Activated T-cell treated with anti-CD3 and anti-CD28 coated beads for 48 hours (primary cell): ENCODE data around the gene ARHGAP12.

Source experiments
- DNase-seq: peaks from one replicate; pipeline ENCODE4 v3.0.0-alpha.2; 2020; ENCODE audit warnings: low read depth

Gene ARHGAP12

GRCh38 chr10:31878486-31878885 is 50.1 kb downstream of the ARHGAP12 start:
- DNase-seq: no peak

DNA sequence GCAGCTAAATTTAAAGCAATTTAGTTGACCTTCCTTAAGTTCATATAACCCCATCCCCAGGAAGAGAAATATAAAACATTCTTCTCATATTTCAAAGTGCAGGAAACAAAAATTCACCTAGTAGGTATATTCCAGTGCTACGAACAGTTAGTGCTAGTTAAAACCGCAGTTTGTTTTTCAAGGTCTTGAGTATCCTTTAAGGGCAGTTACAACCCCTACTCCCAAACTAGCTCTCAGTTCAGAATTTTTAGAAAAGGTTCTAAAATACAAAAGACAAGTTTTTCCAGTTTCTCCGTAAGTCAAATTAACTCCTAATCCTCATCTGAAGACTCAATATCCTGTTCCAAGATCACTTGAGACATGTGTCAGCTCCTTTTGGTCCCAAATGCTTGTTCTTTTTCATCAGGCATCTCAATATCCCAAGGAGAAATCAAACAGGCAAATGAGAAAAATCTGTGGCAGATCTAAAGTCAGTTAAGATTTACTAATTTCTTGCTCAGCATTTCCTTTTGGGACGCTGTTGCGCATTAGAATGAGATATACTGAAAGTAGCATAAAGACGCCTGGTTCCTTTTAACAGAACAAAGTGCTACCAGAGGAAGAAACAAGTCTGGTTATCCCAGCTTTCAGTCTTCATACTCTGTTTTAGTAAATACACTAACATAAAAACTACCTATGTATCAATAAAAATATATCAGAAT is 51.8 kb downstream of the ARHGAP12 start:
- no peak for DNase-seq

DNA sequence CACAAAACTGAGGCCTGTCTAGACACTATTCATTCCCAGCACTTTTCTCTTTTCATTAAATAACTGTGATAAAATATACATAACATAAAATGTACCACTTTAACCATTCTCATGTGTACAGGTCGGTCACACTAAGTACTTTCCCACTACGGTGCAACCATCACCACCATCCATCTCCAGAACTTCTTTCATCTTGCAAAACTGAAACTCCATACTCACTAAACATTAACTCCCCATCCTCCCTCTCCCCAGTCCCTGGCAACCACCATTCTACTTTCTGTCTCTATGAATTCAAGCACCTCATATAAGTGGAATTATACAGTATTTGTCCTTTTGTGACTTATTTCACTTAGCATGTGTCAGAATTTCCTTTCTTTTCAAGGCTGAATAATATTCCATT is 53.0 kb downstream of the ARHGAP12 start:
- no peak for DNase-seq

DNA sequence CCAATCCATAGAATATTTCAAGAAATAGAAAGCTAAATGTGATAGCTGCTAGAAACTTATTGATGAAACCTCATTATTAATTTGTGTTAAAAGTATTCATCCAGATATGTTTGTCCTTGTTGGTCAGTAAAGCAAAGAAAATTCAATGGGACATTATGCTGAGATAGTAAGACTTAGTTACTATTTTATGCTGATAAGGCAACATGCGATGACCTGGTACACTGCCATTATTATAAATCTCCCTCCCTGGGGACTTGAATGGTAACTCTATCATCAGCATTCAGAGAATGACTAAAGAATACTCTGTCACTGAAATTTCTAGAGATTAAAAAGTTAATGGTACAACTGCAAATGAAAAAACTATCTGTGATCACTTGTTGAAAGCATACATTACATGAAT is 54.9 kb downstream of the ARHGAP12 start:
- DNase-seq: no peak

- no peak for DNase-seq
Observed at GRCh38 chr10:31871266-31872065, 57.2 kb downstream of the ARHGAP12 start.

GRCh38 chr10:31867646-31868045 is 61.0 kb downstream of the ARHGAP12 start:
- DNase-seq: no peak

- no peak for DNase-seq
Observed at GRCh38 chr10:31866118-31866670, 62.4 kb downstream of the ARHGAP12 start.

GRCh38 chr10:31864834-31865518 is 63.7 kb downstream of the ARHGAP12 start:
- no peak for DNase-seq

DNA sequence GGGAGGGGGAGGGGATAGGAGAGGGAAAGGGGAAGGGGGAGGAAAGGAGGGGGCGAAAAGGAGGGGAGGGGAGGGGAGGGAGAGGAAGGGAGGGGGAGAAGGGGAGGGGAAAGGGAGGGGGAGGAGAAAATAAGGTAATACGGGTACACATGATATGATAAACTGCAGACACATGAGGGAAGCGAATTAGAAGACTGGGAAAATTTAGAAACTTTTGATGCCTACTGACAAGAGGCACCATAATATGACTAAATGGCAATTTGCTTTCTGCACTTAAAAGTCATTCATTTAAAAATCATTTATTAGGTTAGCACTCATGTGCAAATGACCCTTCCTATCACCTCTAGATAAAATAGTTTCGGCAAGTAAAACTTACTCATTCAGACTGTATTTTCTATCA is 73.6 kb downstream of the ARHGAP12 start:
- DNase-seq: no peak

GRCh38 chr10:31853629-31854028 is 75.0 kb downstream of the ARHGAP12 start:
- no peak for DNase-seq

DNA sequence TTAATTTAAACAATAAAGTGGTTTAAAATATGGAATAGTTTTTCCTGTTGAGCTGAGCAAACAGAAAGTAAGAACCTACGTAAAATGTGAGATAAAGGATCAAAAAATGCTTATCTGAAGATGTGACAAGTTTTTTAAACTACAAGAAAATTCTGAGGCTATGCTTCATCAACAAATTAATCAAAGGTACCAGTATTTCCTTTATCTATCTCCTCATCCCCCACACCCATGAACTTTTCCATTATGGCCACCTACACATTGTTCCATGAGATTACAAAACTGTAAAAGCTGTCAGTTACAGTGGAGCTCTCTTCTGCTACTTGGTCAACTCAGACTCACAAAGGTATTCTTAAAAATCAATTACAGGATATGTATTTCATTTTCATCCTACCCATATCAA is 77.4 kb downstream of the ARHGAP12 start:
- no peak for DNase-seq

- DNase-seq: no peak
Observed at GRCh38 chr10:31847515-31847914, 81.1 kb downstream of the ARHGAP12 start.

DNA sequence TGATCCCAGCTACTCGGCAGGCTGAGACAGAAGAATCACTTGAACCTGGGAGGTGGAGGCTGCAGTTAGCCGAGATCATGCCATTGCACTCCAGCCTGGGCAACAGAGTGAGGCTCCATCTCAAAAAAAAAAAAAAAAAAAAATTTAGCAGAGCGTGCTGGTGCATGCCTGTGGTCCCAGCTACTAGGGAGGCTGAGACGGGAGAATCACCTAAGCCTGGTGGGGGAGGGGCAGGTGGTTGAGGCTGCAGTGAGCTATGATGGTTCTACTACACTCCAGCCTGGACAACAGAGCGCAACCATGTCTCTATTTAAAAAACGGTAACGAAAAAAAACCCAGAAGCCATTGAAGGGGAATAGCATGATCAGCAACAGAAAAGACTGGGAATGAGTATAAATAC is 89.9 kb downstream of the ARHGAP12 start:
- DNase-seq: no peak

DNA sequence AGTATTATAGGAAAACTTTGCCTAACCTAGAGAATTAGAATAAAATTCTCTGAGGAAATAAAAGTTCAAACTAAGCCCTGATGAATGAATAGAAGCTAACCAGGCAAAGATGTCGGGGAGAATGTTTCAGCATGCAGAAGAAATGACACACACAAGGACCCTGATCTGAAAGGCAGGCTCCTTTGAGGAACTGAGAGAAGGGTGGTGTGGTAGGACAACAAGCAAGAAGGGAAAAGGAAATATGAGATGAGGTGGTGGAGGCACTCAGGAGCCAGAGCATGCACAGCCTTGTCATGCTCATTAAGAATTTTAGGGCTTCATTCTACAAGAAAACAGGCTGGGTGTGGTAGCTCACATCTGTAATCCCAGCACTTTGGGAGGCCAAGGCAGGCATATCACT is 90.6 kb downstream of the ARHGAP12 start:
- DNase-seq: no peak

DNA sequence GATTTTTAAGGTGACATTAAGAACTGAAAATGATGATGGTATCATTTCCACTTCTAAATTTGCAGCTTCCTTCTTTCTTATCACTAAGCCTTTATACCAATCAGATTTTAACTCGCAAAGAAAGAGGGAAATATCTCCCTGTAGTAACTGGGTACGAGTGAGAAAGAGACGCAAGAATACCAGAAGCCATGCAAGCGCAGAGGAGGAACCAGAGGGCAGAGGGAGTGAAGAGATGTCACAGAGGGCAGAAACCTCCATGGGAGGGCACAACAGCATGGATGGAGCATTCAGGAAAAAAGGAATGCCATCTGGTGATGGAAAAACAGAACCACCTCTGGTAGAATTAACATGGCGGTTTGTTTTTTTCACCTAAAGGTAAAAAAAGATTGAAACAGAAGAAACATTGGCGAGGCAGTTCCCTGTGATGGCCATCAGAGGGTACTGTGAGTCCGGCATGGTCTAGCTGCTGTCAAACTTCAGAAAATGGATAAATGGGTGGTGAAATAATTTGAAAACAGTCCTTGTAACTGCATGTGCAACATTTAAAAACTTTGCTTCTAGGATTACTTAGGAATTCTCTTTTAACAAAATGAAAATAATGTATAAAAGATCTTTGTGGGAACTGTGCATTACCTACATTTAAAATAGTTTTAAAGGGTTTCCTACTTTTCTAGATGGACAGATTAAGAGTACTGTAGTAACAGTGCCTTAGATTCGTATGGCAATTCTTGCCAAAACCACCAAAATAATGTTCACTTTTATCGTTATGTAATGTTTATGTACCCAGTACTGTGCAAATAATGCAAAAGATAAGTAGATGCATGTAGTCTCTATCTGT is 91.8 kb downstream of the ARHGAP12 start:
- DNase-seq: no peak

DNA sequence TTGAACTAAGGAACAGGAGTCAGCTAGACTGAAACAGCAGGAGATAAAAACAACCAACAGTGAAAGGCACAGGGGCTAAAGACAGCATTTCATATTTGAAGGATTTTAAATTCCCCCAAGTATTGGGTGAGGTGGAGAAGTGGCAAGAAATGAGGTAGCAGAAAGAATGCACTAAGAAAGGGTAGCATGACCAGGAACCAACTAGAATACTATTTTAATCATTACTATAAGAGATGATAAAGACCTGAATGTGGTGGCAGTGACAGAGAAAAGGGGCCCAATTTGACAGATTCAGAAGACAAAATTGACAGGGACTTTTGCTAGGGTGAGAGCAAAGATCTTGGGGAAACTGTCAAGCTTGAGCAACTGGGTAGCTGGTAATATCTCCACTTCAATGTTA is 94.9 kb downstream of the ARHGAP12 start:
- no peak for DNase-seq

DNA sequence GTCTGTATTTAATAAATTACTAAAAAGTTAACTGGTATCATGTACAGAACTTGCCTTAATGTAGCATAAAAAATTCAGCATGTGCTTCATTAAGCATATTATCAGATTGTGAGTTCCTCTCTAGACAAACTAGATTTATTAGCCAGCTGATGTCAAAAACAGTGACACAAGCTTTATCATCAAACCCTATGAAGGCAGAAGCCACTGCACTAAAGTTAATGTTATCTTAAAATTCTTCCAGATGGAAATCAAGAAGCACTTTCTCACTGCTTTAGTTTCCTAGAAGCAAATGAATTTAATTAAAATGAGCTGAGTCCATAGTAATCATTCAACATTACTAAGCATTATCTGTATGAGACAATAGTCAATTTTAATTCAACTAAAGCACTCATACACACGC is 96.4 kb downstream of the ARHGAP12 start:
- DNase-seq: no peak

- DNase-seq: no peak
Observed at GRCh38 chr10:31830887-31831286, 97.7 kb downstream of the ARHGAP12 start.

DNA sequence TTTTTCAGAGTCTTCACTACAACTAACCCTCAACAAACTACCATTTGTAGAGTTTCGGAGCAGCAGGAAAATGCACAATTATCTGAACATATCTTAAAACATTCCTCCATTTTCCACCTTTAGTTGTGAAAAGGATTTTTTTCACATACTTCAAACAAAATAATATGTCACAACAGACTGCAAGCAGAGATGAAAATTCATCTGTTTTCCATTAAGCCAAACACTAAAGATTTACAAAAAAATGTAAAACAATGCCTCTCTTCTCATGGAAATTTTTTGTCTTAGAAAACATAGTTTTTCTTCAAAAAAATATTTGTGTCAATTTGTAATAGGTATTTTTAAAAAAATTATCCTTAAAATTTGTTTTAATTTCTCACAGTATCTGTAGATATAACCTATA is 98.9 kb downstream of the ARHGAP12 start:
- DNase-seq: no peak

DNA sequence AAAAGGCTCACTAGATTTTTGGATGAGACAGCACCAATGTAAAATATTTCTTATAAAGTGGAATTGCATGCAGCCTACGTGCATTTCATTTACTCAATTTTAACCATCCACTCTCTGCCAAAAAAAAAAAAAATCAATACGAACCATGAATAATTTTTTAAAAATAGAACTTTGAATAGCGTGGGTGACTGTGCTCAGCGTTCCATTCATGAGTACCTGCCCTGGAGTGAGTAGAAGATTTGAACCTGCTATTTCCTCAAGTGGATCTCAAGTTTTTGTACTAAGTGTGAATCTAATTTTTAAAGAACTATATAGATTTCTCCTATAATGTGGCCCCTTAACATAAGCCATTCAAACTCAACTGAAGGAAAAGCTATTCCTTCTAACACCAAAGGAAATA is 105.3 kb downstream of the ARHGAP12 start:
- DNase-seq: no peak

GRCh38 chr10:31822616-31823318 is 105.9 kb downstream of the ARHGAP12 start:
- DNase-seq: no peak
